OCI-LY7 (cell line): Measurements from ENCODE around the gene TUBA1A.

Source experiments
- CTCF ChIP-seq: fragments of 200-600 bp; sonication (generic); conservative IDR thresholded peaks from 2 replicates; pipeline ENCODE4 v1.5.1; 2014; ENCODE audit warnings: mild to moderate bottlenecking, antibody characterized with exemption, low read length, moderate library complexity, mixed read lengths
- EZH2phosphoT487 ChIP-seq: fragments of 200-600 bp; sonication (generic); IDR thresholded peaks from 2 replicates; pipeline ENCODE4 v1.6.1; 2018; ENCODE audit warnings: low read depth, borderline replicate concordance, mild to moderate bottlenecking, mixed run types, antibody characterized with exemption, low read length, moderate library complexity, mixed read lengths

GRCh38 chr12:49198431-49199155, 9.7 kb upstream of the TUBA1A start:
- no peak for TF ChIP-seq CTCF
- no peak for TF ChIP-seq EZH2phosphoT487
